Caco-2 (cell line): Measurements from ENCODE around the gene AQP12A. TPM values are rescaled to one million over a fixed set of nuclear protein-coding genes. Genes with fewer than 3 reads are reported as not detected.

Source experiments
- BruUV-seq: library from RNA; stranded (reverse); fragments of 400-500 nt; replicated peaks from 2 replicates; lab custom pipeline; 2021; lab: Mats Ljungman, UMichigan
- CTCF ChIA-PET: fragments of 300-600 bp; sonication (Branson Sonifier 250); formaldehyde crosslinking; loops from one replicate; lab custom pipeline; 2022; ENCODE audit warnings: antibody characterized with exemption; lab: Charles Lee
- POLR2A ChIA-PET: fragments of 300-600 bp; sonication (Branson Sonifier 250); formaldehyde crosslinking; loops from one replicate; lab custom pipeline; 2022; ENCODE audit warnings: antibody characterized with exemption; lab: Charles Lee
- DNase-seq, 2 experiments: peaks; one replicate each; pipeline versions ENCODE4 v3.0.0 to v3.0.0-alpha.2; 2020 to 2022
- H3K27me3 ChIP-seq: replicated peaks from 2 replicates; pipeline ENCODE4 v1.6.0; 2011; ENCODE audit warnings: low read length; ENCODE audit not compliant: control insufficient read depth, insufficient read depth
- H3K36me3 ChIP-seq: 2 replicates; pipeline ENCODE4 v1.5.1; 2011; ENCODE audit warnings: low read length; ENCODE audit not compliant: control insufficient read depth, insufficient read depth
- H3K4me1 ChIP-seq: fragments of 250-450 bp; sonication (Bioruptor Pico); 2 replicates; pipeline ENCODE4 v1.5.1; 2020; ENCODE audit warnings: mild to moderate bottlenecking
- H3K4me3 ChIP-seq: 2 replicates; pipeline ENCODE4 v1.5.1; 2011; ENCODE audit warnings: low read depth, mild to moderate bottlenecking, control low read depth, low read length
- H3K9me3 ChIP-seq: fragments of 250-450 bp; sonication (Bioruptor Pico); 2 replicates; pipeline ENCODE4 v1.5.1; 2020; ENCODE audit warnings: mild to moderate bottlenecking, moderate library complexity
- H3K27ac Mint-ChIP-seq: one replicate; pipeline ENCODE4 v1.8.0; 2022; ENCODE audit warnings: mixed read lengths; ENCODE audit not compliant: unreplicated experiment
- H3K27me3 Mint-ChIP-seq: one replicate; pipeline ENCODE4 v1.8.0; 2022; ENCODE audit warnings: mixed read lengths; ENCODE audit not compliant: insufficient read depth, unreplicated experiment
- H3K36me3 Mint-ChIP-seq: one replicate; pipeline ENCODE4 v1.8.0; 2022; ENCODE audit warnings: mild to moderate bottlenecking, mixed read lengths; ENCODE audit not compliant: insufficient read depth, unreplicated experiment
- H3K4me1 Mint-ChIP-seq: one replicate; pipeline ENCODE4 v1.8.0; 2022; ENCODE audit warnings: low read depth, mixed read lengths; ENCODE audit not compliant: unreplicated experiment
- H3K4me3 Mint-ChIP-seq: one replicate; pipeline ENCODE4 v1.8.0; 2022; ENCODE audit warnings: mild to moderate bottlenecking, moderate library complexity, mixed read lengths; ENCODE audit not compliant: unreplicated experiment
- H3K9me3 Mint-ChIP-seq: one replicate; pipeline ENCODE4 v1.8.0; 2022; ENCODE audit warnings: mixed read lengths; ENCODE audit not compliant: unreplicated experiment
- intact Hi-C: fragments of 100-400 bp; cut with micrococcal nuclease; formaldehyde crosslinking; loops from one replicate; pipeline ENCODE4 v1.10.0; 2022; ENCODE audit not compliant: unreplicated experiment
- total RNA-seq: library from RNA; stranded (reverse); gene quantifications from 2 replicates; pipeline ENCODE4 v1.2.3, GENCODE V29; 2022
- TF ChIP-seq, protein P1 (sequence below), 2 experiments: fragments of 200-600 bp in 1 of 2; IDR thresholded peaks; 1 replicate in 1 of 2; 2 replicates in 1 of 2; pipeline versions ENCODE4 v1.5.1 to v1.8.0; 2011 to 2022; ENCODE audit warnings: antibody characterized with exemption in 1 of 2, control low read depth in 1 of 2, inconsistent platforms in 1 of 2, low read depth in 1 of 2, low read length in 1 of 2, mild to moderate bottlenecking in 1 of 2, moderate library complexity in 1 of 2; ENCODE audit not compliant: insufficient read depth in 1 of 2, severe bottlenecking in 1 of 2, unreplicated experiment in 1 of 2

The AQP12A gene
- total RNA-seq, 1 experiment from 2014 or later: not detected

DNA sequence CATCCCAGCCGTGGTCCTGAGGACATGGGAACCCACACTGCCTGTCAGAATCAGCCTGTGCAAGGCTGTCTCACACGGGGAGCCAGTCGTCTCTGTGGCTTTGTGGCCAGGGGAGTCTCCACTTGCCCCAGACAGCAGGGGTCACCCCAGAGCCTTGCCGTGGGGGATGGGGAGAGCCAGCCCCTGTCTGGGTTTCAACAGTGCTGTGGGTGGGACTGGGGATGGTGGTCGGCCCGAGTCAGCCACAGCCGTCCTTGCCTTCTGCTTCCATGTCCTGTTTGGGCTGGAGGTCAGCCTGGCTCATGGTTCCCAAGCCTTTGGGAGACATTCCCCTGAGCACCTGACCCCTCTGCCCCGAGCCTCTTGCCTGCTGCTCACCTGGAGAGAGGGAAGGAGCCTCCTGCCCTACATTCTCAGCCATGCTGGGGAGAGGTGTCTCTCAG lies 46.8 kb upstream of the AQP12A start:
- H3K4me1 Mint-ChIP-seq: no peaks in the 10 kb centered on the region
- TF ChIP-seq, protein P1, sequence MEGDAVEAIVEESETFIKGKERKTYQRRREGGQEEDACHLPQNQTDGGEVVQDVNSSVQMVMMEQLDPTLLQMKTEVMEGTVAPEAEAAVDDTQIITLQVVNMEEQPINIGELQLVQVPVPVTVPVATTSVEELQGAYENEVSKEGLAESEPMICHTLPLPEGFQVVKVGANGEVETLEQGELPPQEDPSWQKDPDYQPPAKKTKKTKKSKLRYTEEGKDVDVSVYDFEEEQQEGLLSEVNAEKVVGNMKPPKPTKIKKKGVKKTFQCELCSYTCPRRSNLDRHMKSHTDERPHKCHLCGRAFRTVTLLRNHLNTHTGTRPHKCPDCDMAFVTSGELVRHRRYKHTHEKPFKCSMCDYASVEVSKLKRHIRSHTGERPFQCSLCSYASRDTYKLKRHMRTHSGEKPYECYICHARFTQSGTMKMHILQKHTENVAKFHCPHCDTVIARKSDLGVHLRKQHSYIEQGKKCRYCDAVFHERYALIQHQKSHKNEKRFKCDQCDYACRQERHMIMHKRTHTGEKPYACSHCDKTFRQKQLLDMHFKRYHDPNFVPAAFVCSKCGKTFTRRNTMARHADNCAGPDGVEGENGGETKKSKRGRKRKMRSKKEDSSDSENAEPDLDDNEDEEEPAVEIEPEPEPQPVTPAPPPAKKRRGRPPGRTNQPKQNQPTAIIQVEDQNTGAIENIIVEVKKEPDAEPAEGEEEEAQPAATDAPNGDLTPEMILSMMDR (IDR thresholded peaks at IDR 0.05; ENCODE audit: insufficient read depth in 1 of 2, low read depth in 1 of 2, low read length in 1 of 2, severe bottlenecking in 1 of 2, unreplicated experiment in 1 of 2): no peak
- Histone ChIP-seq H3K4me3 (no peak overlapping the region), H3K4me1 (no peaks in the 10 kb centered on the region), H3K27me3 (no peaks in the 10 kb centered on the region), H3K36me3 (no peaks in the 10 kb centered on the region), H3K9me3 (no peaks in the 10 kb centered on the region)
- ChIA-PET CTCF (no interaction called here), POLR2A (no interaction called here)
- H3K36me3 Mint-ChIP-seq: no peaks in the 10 kb centered on the region
- DNase-seq: no peak
- no TSS peak for BruUV-seq
- H3K27me3 Mint-ChIP-seq: peaks cover 9% of the 10 kb centered on the region
- intact Hi-C loops: loop anchor here (10.0 kb wide), 1 partner anchor 60 kb away; no protein-coding TSS in a partner anchor
- H3K4me3 Mint-ChIP-seq: no peak overlapping the region
- H3K27ac Mint-ChIP-seq: no peak overlapping the region
- H3K9me3 Mint-ChIP-seq: no peaks in the 10 kb centered on the region

DNA sequence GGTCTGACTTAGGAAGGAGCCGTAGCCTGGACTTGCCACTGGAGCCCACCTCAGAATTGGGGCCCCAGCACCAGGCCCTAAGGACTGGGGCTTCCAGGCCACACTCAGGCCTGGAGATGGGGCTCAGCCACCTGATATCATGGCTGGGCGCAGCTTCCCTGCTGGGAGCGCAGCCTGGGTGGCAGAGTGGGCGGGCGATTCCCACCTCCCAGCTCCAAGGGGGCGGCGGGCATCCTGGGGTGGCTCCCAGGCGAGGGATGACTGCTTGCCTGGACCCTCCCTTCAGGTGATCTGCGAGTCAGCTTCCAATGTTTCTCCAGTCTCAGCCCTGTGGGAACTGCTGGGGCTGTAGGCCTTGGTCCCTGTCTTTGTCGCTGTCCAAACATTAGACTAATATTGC lies 46.3 kb upstream of the AQP12A start:
- DNase-seq: no peak
- Mint-ChIP-seq H3K4me3 (no peak overlapping the region), H3K4me1 (no peaks in the 10 kb centered on the region), H3K27me3 (peaks cover 9% of the 10 kb centered on the region), H3K9me3 (no peaks in the 10 kb centered on the region), H3K27ac (no peak overlapping the region), H3K36me3 (no peaks in the 10 kb centered on the region)
- intact Hi-C loops: loop anchor here (10.0 kb wide), 1 partner anchor 59 kb away; no protein-coding TSS in a partner anchor
- BruUV-seq: no TSS peak
- TF ChIP-seq, protein P1 (IDR thresholded peaks at IDR 0.05; ENCODE audit: insufficient read depth in 1 of 2, low read depth in 1 of 2, low read length in 1 of 2, severe bottlenecking in 1 of 2, unreplicated experiment in 1 of 2): no peak
- CTCF ChIA-PET: no interaction called here
- no peak overlapping the region for H3K4me3 ChIP-seq
- H3K9me3 ChIP-seq: no peaks in the 10 kb centered on the region
- no peaks in the 10 kb centered on the region for H3K4me1 ChIP-seq
- no peaks in the 10 kb centered on the region for H3K36me3 ChIP-seq
- H3K27me3 ChIP-seq: no peaks in the 10 kb centered on the region
- POLR2A ChIA-PET: no interaction called here

DNA sequence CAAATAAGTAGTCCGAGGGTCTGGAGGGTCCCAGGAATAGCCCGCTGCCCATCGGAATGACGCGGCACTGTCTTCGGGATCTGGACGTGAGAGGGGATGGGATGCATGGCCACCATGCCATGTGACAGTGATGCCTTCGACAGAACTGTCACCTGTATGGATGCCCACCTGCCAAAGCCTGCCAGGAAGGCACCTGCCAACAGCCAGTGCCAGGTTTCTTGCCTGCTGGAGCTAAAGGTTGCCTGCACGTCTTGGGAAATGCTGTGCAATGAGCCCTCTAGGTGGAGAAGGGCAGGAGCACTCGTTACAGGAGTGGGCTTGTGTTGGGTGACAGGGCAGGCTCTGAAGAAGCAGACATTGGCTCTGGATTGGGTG lies 45.9 kb upstream of the AQP12A start:
- no peaks in the 10 kb centered on the region for H3K36me3 ChIP-seq
- H3K4me1 ChIP-seq: no peaks in the 10 kb centered on the region
- DNase-seq: no peak
- Mint-ChIP-seq H3K27ac (no peak overlapping the region), H3K27me3 (peaks cover 9% of the 10 kb centered on the region), H3K9me3 (no peaks in the 10 kb centered on the region), H3K4me1 (no peaks in the 10 kb centered on the region), H3K4me3 (no peak overlapping the region), H3K36me3 (no peaks in the 10 kb centered on the region)
- H3K9me3 ChIP-seq: no peaks in the 10 kb centered on the region
- ChIA-PET POLR2A (no interaction called here), CTCF (no interaction called here)
- no peak overlapping the region for H3K4me3 ChIP-seq
- intact Hi-C loops: loop anchor here (10.0 kb wide), 1 partner anchor 59 kb away; no protein-coding TSS in a partner anchor
- no TSS peak for BruUV-seq
- TF ChIP-seq, protein P1 (IDR thresholded peaks at IDR 0.05; ENCODE audit: insufficient read depth in 1 of 2, low read depth in 1 of 2, low read length in 1 of 2, severe bottlenecking in 1 of 2, unreplicated experiment in 1 of 2): no peak
- H3K27me3 ChIP-seq: no peaks in the 10 kb centered on the region
